ENCODE measurements around the gene NECTIN2.

NECTIN2 gene

GRCh38 chr19:44845612-44846454 is at the start of gene NECTIN2:
Gene NECTIN2, plus strand, starts transcription at chr19:44846297. Its CDS starts 229 bp downstream, at chr19:44846526.
- peak; percentile 100 for DNase-seq (ENCODE audit: low spot score)
- peak; percentile 48 for TF ChIP-seq CTCF (IDR thresholded peaks at IDR 0.05; ENCODE audit: extremely low read depth, missing control alignments)

GRCh38 chr19:44796701-44797115 is 49.4 kb upstream of the NECTIN2 start:
- TF ChIP-seq CTCF (IDR thresholded peaks at IDR 0.05; ENCODE audit: extremely low read depth, missing control alignments) = no peak
- no peak for DNase-seq (ENCODE audit: low spot score)

- no peak for TF ChIP-seq CTCF (IDR thresholded peaks at IDR 0.05; ENCODE audit: extremely low read depth, missing control alignments)
- DNase-seq (ENCODE audit: low spot score) = no peak
Observed at GRCh38 chr19:44799627-44800346, 46.3 kb upstream of the NECTIN2 start.

GRCh38 chr19:44800461-44800860 is 45.6 kb upstream of the NECTIN2 start:
- TF ChIP-seq CTCF (IDR thresholded peaks at IDR 0.05; ENCODE audit: extremely low read depth, missing control alignments) = peak; percentile 97
- peak; percentile 91 for DNase-seq (ENCODE audit: low spot score)

GRCh38 chr19:44803442-44804428 is 42.4 kb upstream of the NECTIN2 start:
- no peak for DNase-seq (ENCODE audit: low spot score)
- TF ChIP-seq CTCF (IDR thresholded peaks at IDR 0.05; ENCODE audit: extremely low read depth, missing control alignments) = no peak

- TF ChIP-seq CTCF (IDR thresholded peaks at IDR 0.05; ENCODE audit: extremely low read depth, missing control alignments) = no peak
- DNase-seq (ENCODE audit: low spot score) = no peak
Observed at GRCh38 chr19:44806291-44806690, 39.8 kb upstream of the NECTIN2 start.
